Adrenal gland (tissue), 12 donors: ENCODE measurements around the gene LRFN2. TPM values are rescaled to one million over a fixed set of nuclear protein-coding genes. Genes with fewer than 3 reads are reported as not detected.

Experiments
- DNase-seq, 7 donors: peaks; one replicate each; pipeline ENCODE4 v3.0.0-alpha.2; 2019 to 2020
- H3K27ac ChIP-seq, 5 donors: fragments of 200-600 bp; sonication (generic) in 4 of 5; 1 replicate in 3 of 5; 2 replicates in 2 of 5; pipeline versions ENCODE4 v1.5.1 to v1.8.0; 2016 to 2020; ENCODE audit warnings: mild to moderate bottlenecking in 1 of 5
- H3K27me3 ChIP-seq: fragments of 200-600 bp; 2 replicates; pipeline ENCODE4 v1.8.0; 2021
- H3K36me3 ChIP-seq, 2 donors: fragments of 200-600 bp; replicated peaks in 1 of 2; 1 replicate in 1 of 2; 2 replicates in 1 of 2; pipeline versions ENCODE4 v1.5.1 to v1.8.0; 2018 to 2022
- H3K4me1 ChIP-seq, 2 donors: fragments of 200-600 bp; replicated peaks in 1 of 2; 1 replicate in 1 of 2; 2 replicates in 1 of 2; pipeline versions ENCODE4 v1.5.1 to v1.8.0; 2018 to 2021
- H3K4me3 ChIP-seq, 4 donors: fragments of 200-600 bp; sonication (generic) in 3 of 4; one replicate each; pipeline ENCODE4 v1.5.1; 2016 to 2018
- H3K9me3 ChIP-seq, 3 donors: fragments of 200-600 bp; sonication (generic) in 1 of 3; replicated peaks in 1 of 3; 1 replicate in 2 of 3; 2 replicates in 1 of 3; pipeline versions ENCODE4 v1.5.1 to v1.8.0; 2016 to 2021
- CTCF ChIP-seq, 6 experiments: fragments of 450-650 bp in 4 of 6; fragments of 200-600 bp in 2 of 6; sonication (generic) in 1 of 6; IDR thresholded peaks; 1 replicate in 5 of 6; 2 replicates in 1 of 6; pipeline versions ENCODE4 v1.5.1 to v1.8.0; 2016 to 2021; ENCODE audit warnings: antibody characterized with exemption in 6 of 6, mild to moderate bottlenecking in 2 of 6, moderate library complexity in 1 of 6
- POLR2A ChIP-seq, 2 donors: fragments of 450-650 bp; IDR thresholded peaks; one replicate each; pipeline ENCODE4 v1.6.1; 2017; ENCODE audit warnings: antibody characterized with exemption in 2 of 2, mild to moderate bottlenecking in 2 of 2, moderate library complexity in 1 of 2
- WGBS, 4 donors: extraction: QIAGEN DNeasy Blood & Tissue Kit in 2 of 4; methylation state at CpG; one replicate each; pipeline versions ENCODE4 v1.1.5 to v1.1.7; 2013 to 2017; 5-methylcytosine and 5-hydroxymethylcytosine counted together
- intact Hi-C, 2 donors: fragments of 100-400 bp; cut with DNase I; formaldehyde crosslinking; loops; one replicate each; pipeline versions ENCODE4 v1.14.1 to v1.15.0; 2022 to 2023
- polyA plus RNA-seq, 3 donors: library from polyadenylated mRNA; stranded (reverse); fragments of 200-250 nt in 2 of 3; fragments of 350-450 nt in 1 of 3; fragmentation: Illumina TruSeq in 1 of 3; extraction: RNeasy Lipid Tissue Mini Kit (QIAGEN cat#74804) in 1 of 3; gene quantifications; one replicate each; pipeline ENCODE4 v1.2.3, GENCODE V29; 2013 to 2014
- total RNA-seq, 9 donors: library from RNA; depleted of rRNA in 4 of 9; stranded (reverse); fragments of >200 nt in 4 of 9; fragments of 120-200 nt in 1 of 9; fragmentation: NEBNext Ultra II Directional in 1 of 9; extraction: Animal tissue kit (Norgen Biotek cat#: 25700) in 1 of 9; gene quantifications; one replicate each; pipeline versions ENCODE4 v1.1.0 to v1.2.4, GENCODE V29; 2013 to 2023
- donor health status: healthy with polysubstance abuse.
- donor health status: Bipolar disorder and iron deficiency.
- donor health status: DM: yes; HTN: yes; CAD: no.
- donor health status: DM: no; HTN: no; CAD: no.
- donor health status: DM: no; HTN: no; CAD: no.
- donor health status: DM: yes; HTN: yes; CAD: no.

The LRFN2 gene
- total and polyA plus RNA-seq, 12 donors, result 0.03 to 0.74 (median 0.16) TPM; not detected in 3

DNA sequence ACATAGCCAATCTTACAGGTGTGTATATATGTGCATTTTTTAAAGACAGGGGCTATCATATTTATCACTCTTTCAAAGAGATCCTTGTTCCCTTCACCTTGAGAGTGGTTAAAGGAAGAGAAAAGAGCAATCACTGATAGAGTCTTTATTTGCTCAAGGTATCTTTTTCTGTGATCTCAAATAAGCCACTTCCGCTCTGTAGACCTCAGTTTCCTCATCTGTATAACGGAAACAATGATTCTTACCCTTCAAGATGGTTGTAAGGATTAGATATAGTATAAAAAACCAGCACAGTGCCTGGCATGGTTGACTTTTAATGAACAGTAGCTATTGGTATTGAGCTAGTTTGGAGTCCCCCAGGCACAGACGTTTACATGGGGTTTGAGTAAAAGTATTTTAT is 10.1 kb upstream of the LRFN2 start:
- intact Hi-C loops, result no loop called here
- H3K36me3 ChIP-seq, result no peaks in the 10 kb centered on the region
- no peak for TF ChIP-seq CTCF (IDR thresholded peaks at IDR 0.05)
- no peak for TF ChIP-seq POLR2A (IDR thresholded peaks at IDR 0.05)
- H3K4me3 ChIP-seq, result no peak overlapping the region
- 60 to 70% (median 65%) methylated on average over 3 of the region's 3 CpGs for WGBS, 4 donors
- no peaks in the 10 kb centered on the region for H3K4me1 ChIP-seq
- no peak for DNase-seq
- no peaks in the 10 kb centered on the region for H3K9me3 ChIP-seq
- H3K27me3 ChIP-seq, result peaks cover 12% of the 10 kb centered on the region
- no peak overlapping the region for H3K27ac ChIP-seq

DNA sequence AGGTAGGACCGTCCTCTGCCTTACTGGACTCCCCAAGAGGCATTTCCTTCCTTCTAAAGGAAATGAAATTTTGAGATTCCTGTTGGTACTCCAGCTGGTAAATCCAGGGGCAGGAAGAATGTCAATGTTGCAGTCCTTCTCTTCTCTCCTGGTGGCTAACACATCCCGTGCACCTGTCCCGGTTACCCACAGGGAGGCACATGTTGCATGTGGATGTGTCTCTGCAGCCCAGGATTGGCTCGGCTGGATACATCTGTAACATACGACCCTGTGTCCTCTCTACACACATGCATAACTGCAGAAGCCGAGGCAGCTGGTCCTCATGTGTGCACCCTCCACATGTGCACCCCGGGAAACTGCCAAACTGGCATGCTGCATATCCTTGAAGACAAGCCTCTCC is 1.3 kb upstream of the LRFN2 start:
- intact Hi-C loops, result loop anchor here in 1 of 2 donors (5.0 kb wide), 1 partner anchor 261 kb away; no protein-coding TSS in a partner anchor
- H3K27me3 ChIP-seq, result peaks cover 20% of the 10 kb centered on the region
- DNase-seq, result peak in 1 of 7 donors; percentile 50
- no peaks in the 10 kb centered on the region for H3K9me3 ChIP-seq
- H3K4me3 ChIP-seq, result no peak overlapping the region
- peaks cover 0 to 15% of the 10 kb centered on the region in 2 donors for H3K4me1 ChIP-seq
- WGBS, 4 donors, result 65 to 71% (median 70%) methylated on average over 3 to 7 of the region's 7 CpGs
- H3K36me3 ChIP-seq, result no peaks in the 10 kb centered on the region
- no peak overlapping the region for H3K27ac ChIP-seq
- no peak for TF ChIP-seq POLR2A (IDR thresholded peaks at IDR 0.05)
- no peak for TF ChIP-seq CTCF (IDR thresholded peaks at IDR 0.05)

DNA sequence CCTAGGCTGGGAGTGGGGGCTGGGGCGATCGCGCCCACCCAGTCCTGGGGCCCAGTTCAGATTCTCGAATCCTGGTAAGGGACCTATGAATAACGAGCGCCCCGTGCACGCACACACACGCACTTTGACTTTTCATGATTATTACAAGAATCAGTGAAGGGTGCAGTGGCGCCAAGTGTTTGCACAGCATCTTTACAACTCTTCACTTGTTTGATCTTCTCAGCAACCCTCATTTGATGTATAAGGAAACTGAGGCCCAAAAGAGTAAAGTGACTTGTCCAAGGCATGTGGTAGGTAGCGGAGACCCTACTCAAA is 863 bp upstream of the LRFN2 start:
- Histone ChIP-seq H3K9me3 (no peaks in the 10 kb centered on the region), H3K4me1 (peaks cover 0 to 15% of the 10 kb centered on the region in 2 donors), H3K27ac (peak overlapping the region in 1 of 5 donors; percentile 38), H3K4me3 (peak overlapping the region in 1 of 4 donors; percentile 46), H3K36me3 (no peaks in the 10 kb centered on the region), H3K27me3 (peaks cover 20% of the 10 kb centered on the region)
- TF ChIP-seq CTCF (IDR thresholded peaks at IDR 0.05), result peak in 2 of 6 experiments; percentile 3
- no peak for TF ChIP-seq POLR2A (IDR thresholded peaks at IDR 0.05)
- DNase-seq, result no peak
- intact Hi-C loops, result loop anchor here in 1 of 2 donors (5.0 kb wide), 1 partner anchor 261 kb away; no protein-coding TSS in a partner anchor
- 14 to 16% (median 15%) methylated on average over 10 to 11 of the region's 11 CpGs for WGBS, 4 donors

GRCh38 chr6:40586369-40587201 is 579 bp downstream of the LRFN2 start:
- peaks cover 0 to 15% of the 10 kb centered on the region in 2 donors for H3K4me1 ChIP-seq
- DNase-seq, result peak in 3 of 7 donors; percentile 2 to 53 (median 23)
- intact Hi-C loops, result loop anchor here in 1 of 2 donors (5.0 kb wide), 1 partner anchor 259 kb away; no protein-coding TSS in a partner anchor
- H3K27me3 ChIP-seq, result peaks cover 16% of the 10 kb centered on the region
- no peak overlapping the region for H3K27ac ChIP-seq
- no peaks in the 10 kb centered on the region for H3K36me3 ChIP-seq
- peak overlapping the region in 1 of 4 donors; percentile 46 for H3K4me3 ChIP-seq
- no peaks in the 10 kb centered on the region for H3K9me3 ChIP-seq
- no peak for TF ChIP-seq CTCF (IDR thresholded peaks at IDR 0.05)
- no peak for TF ChIP-seq POLR2A (IDR thresholded peaks at IDR 0.05)
- 5 to 8% (median 7%) methylated on average over 43 to 55 of the region's 55 CpGs for WGBS, 4 donors
